HG03108 (cell line): Measurements from ENCODE around the gene INTS7.
A peak's percentile ranks its signal among the peaks of the same experiment; 100 is the strongest.
"Not testable (repeated sequence)": the region's sequence is repeated elsewhere in the genome, so short reads cannot be mapped to it uniquely, and the experiment has no call there.

Experiments
- ATAC-seq: cut with Tn5 transposase; IDR thresholded peaks from one replicate; pipeline ENCODE4 v1.9.1; 2021; ENCODE audit warnings: moderate library complexity; ENCODE audit not compliant: unreplicated experiment

The INTS7 gene

DNA sequence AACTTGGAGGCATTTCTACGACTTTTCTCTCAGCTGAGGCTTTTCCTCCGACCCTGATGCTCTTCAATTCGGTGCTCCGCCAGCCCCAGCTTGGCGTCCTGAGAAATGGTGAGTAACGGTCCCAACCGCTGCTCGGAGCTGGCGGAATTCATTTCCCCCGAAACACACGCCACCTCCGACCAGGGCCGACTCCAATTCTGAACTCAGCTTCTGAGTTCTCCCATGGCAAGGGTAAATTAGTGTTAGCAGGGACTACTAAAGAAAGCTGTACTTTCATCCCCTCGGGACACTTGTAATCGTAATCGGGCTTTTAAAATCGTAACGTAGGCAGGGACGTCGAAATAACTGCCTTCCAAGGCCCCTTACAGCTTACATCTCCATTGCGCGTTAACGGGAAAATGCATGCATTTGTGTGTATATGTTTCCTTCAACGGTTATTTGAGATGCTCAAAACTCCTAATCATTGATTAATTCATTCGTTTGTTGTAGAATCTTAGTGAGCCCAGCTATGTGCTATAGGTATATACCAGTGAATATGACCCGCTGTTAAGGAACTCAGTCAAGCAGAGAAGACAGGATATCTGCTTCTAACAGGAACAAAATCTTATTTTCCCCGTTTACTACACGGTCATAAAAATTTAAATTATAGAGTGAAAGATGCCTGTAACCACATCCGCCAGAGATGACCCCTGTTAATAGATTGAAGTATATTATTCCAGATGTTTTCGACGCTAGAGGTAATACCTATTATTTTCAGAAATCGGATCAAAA is 663 bp upstream of the INTS7 start:
- peak; percentile 0 for ATAC-seq

DNA sequence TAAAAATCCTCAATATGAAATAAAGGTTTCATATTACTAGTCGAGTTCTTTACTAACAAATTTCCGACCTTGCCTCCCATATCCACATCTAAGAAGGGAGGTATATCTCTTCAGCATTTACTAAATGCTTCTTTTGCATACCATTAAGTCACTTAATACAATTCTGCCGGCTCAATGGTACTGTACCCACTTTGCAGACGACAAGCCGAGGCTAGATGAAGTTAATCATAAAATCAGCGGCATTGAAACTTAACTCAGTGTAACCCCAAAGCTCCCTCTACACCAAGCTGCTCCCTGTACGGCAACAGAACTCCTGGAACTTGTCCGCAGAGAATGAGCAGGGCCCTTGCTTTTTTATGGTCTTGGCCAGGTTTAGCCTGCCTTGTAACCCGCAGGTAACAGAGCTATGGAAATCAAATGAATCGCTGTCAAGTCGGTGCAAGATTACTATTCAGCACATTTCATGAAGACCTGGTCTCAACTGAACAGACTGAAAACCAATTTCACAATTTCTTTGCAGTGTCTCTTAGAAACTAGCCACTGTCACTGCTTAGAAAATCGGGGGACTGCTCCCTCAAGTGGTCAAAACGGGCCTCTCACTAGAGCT is 738 bp downstream of the INTS7 start:
- peak; percentile 1 for ATAC-seq

DNA sequence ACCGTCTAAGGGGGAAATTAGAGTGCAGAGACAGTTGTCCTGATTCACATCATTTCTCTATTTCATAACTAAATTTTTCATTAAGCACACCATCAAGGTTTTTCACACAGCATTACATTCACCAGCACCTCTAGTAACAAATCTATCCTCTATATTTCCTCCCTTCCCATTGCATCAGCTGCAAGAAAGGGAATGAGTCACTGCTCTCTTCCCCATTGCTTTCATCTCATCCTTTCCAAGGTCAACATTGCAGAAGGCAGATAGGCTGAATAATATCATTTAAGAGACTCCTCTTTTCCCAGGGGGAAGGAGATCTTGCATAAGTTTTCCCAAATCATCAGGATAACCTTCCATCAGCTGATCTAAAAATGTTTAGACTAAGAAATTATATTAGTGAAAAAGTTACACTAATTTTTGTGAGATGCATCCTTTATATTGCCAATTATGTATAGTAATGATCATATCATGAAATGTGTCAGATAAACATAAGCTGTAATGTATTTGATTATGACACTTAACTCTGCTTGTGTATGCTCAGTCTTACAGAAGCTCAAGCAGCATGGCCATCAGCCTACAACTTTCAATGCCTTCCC is 4.3 kb downstream of the INTS7 start:
- no peak for ATAC-seq

DNA sequence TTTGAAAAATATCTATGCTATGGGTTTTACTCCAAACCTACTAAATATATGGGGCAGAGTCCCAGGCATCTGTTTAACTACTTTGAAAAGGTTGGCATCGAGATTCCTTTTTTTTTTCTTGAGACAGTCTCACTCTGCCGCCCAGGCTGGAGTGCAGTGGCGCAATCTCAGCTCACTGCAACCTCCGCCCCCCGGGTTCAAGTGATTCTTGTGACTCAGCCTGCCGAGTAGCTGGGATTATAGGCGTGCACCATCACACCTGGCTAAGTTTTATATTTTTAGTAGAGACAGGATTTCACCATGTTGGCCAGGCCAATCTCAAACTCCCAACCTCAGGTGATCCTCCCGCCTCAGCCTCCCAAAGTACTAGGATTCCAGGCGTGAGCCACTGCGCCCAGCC is 7.6 kb downstream of the INTS7 start:
- not testable (repeated sequence) for ATAC-seq

DNA sequence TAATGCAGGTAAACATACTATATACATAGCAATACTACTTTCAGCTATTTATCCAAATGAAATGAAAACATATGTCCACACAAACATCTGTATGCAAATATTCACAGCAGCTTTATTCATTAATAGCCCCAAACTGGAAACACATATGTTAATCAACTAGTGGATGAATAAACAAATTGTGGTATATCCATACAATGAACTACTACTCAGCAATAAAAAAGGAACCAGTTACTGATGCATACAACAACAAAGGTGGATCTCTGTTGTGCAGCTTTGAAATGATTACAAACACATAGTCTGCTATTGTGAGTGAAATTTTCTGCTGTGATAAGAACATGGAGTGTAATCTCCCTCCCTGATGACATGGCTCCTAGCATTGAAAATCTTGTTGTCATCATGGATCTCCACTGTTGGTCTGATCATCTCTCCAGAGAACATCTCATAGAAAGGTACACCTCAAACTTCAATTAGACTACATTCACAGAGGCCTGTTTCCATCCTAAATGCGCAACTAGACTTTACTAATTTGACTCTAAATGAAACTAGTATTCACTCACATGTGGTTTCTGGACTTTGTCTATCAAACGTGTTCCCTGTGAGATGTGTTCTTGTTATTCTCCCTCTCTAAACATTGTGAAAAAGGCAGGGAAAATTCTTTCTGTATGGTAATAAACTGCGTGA is 10.7 kb downstream of the INTS7 start:
- ATAC-seq, result no peak

DNA sequence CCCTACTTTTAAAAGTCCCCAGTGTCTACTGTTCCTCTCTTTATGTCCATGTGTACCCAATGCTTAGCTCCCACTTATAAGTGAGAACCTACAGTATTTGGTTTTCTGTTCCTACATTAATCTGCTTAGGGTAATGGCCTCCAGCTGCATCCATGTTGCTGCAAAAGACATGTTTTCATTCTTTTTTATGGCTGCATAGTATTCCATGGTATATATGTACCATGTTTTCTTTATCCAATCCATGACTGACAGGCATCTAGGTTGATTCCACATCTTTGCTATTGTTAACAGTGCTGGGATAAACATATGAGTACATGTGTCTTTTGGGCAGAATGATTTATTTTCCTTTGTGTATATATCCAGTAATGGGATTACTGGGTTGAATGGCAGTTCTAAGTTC is 12.4 kb downstream of the INTS7 start:
- ATAC-seq, result not testable (repeated sequence)

DNA sequence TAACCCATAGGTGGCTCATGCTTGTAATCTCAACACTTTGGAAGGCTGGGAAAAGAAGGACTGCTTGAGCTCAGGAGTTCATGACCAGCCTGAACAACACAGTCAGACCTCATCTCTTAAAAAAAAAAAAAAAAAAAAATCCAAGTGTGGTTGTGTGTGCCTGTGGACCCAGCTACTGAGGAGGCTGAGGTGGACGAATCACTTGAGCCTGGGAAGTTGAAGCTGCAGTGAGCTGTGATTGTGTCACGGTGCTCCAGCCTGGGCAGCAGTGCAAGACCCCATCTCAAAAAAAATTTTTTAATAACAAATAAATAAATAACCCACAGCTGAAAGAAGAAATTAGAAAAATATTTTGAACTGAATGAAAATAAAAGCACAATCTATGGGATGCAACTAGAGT is 13.8 kb downstream of the INTS7 start:
- no peak for ATAC-seq

DNA sequence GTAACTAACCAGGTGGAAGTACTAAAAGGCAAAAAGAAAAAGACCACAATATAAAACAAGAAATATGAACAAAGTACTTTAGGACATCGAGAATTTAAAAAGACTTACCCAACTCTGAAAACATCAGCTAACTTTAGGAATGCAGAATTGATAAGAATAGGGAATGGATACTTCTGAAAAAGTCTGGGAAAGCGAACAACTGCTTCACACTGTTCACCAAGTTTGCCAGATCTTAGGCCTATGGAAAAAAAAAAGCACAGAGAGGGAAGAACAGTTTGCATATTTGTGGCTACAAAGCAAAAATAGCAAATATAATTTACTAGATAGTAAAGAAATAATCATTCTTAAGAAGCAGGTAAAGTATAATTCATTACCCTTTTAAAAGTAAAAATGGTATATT is 14.4 kb downstream of the INTS7 start:
- no peak for ATAC-seq

DNA sequence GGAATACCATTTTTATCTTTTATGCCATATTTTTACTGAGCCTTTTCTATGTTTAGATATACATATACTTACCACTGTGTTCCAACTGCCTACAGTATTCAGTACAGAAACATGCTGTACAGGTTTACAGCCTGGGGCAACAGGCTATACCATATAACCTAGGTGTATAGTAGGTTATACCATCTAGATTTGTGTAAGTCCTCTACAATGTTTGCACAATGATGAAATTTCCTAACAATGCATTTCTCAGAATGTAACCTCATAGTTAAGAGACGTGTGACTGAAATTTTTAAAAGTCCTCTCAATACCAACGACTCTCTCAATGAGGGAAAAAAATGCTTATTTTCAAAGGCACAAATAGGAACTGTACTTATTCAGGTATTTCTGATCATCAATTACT is 21.7 kb downstream of the INTS7 start:
- ATAC-seq, result no peak

DNA sequence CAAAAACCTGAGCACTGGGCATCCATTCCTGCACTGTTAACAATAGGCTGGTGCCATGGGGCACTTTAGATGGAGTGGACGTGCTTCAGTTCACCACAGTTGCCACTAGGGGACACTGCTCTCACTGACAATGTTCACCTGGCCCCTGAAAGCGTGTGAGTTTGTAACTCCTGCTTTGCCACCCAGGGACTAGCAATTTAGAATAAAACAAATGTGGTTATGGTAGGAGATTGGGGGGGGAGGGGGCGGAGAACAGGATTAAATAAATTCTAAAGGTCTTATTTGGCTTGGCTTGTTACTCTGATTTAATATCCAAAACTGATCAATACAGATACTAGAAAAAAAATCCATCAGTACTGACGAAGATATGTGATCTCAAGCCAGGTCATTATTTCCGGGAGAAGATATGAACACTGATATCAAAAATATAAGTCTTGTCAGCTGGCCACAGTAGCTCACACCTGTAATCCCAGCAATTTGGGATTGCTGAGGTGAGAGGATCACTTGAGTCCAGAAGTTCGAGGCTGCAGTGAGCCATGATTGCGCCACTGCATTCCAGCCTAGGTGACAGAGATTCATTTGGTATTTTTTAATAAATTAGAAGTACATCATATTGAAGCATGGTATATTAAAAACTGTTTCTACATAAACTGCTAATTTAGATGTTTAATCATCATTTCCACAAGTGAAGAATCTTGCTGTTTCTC is 23.2 kb downstream of the INTS7 start:
- ATAC-seq, result peak; percentile 76

DNA sequence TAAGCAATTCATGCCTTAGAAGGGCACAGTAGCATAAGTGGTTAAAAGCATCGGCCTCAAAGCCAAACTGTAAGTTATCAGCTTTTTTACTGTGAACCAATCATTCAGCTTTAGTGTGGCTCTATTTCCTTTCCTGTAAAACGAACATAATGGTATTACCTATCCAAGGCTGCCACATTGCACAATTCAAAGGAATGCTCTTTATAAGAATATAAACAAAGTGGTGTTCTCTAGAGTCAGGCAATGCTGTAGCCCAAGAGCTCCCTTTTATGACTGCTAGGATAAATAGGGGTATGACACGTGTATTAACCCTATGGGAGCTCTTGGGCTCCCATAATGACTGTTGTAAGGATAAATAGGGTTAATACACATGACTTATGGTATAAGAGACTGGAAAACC is 25.4 kb downstream of the INTS7 start:
- ATAC-seq, result no peak

DNA sequence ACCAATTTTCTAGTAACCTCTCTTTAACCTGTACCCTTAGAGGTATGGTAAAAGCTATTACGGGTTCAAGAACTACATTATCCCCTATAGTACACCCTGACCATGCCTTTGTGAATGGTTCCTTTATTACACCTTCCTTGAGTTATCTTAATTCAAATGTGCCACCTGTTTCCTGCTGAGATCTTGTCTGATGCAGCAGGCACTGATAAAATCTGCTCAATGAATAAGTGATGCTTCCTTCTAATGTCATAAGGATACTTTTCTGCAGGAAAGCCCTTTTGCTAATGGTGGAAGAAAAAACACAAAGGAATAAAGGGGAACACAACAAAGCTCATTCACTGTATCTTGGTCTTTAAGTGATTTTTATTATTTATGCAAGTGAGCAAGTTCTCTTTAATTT is 25.8 kb downstream of the INTS7 start:
- ATAC-seq, result no peak

DNA sequence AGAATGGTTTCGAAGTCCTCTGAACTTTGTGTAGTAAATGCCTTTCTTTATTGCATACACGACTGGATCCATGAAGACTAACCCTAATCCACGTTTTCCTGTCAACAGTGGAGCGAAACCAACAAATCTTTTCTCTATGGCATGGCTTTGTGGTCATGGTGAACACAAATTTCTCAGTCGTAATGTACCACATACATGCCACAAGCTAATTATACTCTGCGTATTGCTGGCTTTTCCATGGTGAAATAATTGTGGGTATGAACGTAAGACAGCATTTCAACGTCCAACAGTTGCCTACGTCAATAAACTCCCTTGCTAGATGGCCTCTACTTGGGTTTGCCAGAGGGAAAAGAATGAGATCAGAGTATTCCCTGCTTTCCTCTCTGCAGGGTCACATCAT is 27.5 kb downstream of the INTS7 start:
- no peak for ATAC-seq

DNA sequence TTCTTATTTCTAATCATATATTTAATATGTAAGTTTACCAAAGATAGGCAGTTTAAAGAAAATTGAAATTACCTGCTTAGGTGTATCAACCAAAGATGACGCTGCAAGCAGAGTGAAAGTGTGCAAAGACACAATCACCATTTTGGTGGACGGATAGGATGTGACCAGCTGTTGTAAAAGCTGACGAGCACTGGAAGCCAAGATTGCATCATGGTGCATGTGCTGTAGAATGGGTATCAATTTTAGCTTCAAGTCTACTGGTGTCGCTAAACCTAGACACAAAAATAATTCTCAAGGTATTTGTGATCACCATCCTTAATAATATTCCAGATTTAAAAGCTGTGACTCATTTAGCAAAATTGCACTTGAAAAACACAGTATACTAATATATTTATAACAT is 28.2 kb downstream of the INTS7 start:
- ATAC-seq, result no peak

DNA sequence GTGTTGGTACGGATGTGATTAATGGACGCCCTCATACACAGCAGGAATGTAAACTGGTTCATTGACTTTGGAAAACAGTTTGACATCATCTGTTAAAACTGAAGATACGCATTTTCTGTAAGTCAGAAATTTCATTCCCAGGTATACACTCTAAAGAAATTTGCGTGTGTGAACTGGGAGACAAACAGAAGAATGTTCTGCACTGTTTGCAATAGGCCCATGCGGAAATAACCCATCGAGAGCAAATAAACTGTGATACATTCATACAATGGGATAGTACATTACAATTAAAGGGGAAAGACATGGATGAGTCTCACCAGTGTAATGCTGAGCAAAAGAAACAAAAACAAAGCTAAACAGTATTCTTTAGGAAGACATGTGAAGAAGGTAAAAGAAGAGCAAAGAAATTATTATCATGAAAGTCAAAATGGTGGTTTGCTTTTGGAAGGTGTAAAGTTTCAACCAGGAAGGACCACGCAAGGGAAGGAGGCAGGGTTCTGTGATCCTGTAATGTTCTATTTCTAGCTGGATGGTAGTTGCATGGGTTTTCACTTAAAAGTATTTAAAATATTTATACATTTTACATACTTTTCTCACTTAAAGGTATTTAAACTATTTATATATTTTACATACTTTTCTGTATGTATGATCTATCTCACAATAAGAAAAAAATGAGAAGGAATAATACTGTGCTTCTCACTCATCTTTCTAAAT is 30.3 kb downstream of the INTS7 start:
- ATAC-seq, result no peak

DNA sequence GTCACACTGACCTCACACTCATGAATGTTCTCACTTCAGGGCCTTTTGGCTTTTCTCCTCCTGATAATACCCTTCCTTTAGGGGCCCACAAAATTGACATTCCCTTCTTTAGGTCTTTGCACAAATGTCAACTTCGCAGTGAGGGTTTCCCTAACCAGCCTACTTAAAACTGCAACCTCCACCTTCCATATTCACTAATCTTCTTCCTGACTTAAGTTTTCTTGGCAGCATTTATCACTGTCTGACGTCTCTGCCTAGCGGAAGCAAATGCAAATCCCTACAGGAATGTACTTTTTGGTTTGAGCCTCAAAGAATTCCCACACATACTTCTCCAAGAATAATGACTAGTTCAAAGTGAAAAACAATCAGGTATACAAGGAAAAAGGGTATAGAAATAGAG is 32.8 kb downstream of the INTS7 start:
- no peak for ATAC-seq

DNA sequence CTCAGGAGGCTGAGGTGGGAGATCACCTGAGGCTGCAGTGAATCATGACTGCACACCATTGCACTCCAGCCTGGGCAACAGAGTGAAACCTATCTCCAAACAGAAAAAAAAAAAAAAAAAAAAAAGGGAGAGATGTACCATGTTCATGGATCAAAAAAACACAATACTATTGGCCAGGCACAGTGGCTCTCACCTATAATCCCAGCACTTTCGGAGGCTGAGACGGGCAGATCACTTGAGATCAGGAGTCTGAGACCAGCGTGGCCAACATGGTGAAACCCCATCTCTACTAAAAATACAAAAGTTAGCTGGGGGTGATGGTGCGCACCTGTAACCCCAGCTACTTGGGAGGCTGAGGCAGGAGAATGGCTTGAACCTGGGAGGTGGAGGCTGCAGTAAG is 37.9 kb downstream of the INTS7 start:
- ATAC-seq, result not testable (repeated sequence)

DNA sequence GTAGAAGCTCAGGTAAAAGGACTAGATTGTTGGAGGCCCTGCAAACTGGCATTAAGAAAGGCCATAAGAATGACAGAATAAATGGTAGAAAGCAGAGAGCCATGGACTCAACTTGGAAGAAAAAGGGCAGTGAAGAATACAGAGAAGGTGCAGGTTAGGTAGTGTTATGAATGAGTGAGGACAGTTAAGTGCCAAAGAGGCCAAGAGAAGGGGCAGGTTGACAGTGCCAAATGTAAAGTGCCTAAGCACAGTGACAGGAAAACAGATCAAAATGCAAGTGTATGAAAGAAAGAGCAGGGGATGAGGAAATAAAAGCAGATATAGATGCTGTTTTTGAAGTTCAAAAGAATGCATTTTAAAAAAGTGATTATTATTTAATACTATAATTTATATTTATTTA is 43.7 kb downstream of the INTS7 start:
- no peak for ATAC-seq

DNA sequence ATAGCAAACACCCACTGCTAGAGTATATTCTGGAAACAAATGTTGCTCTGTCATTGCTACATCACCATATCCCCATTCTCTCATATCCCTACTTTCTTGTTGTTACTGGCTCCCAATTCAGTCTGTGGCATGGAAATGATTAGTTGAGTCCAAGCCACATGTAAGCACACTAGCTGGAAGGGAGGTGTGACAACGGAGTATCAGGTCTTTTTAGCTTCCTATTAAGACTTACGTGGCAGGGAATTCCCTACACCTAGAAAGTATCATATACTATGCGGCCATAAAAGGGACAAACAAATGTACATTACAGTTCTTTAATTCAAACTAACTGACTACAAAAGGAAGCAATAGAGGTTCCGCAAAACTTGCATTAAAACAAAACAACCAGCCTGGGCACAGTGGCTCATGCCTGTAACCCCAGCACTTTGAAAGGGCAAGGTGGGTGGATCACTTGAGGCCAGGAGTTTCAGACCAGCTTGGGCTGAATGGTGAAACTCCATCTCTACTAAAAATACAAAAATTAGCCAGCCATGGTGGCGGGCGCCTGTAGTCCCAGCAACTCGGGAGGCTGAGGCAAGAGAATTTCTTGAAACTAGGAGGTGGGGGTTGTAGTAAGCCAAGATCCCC is 48.6 kb downstream of the INTS7 start:
- ATAC-seq, result no peak
